Testis (tissue), 3 donors: ENCODE measurements around the gene CFAP410. TPM values are rescaled to one million over a fixed set of nuclear protein-coding genes. Genes with fewer than 3 reads are reported as not detected.

Experiments
- DNase-seq: peaks from one replicate; pipeline ENCODE4 v3.0.0-alpha.2; 2019
- H3K27ac ChIP-seq, 2 donors: fragments of 200-600 bp; sonication (generic); one replicate each; pipeline ENCODE4 v1.5.1; 2019
- H3K27me3 ChIP-seq: fragments of 200-600 bp; sonication (generic); one replicate; pipeline ENCODE4 v1.5.1; 2019
- H3K36me3 ChIP-seq: fragments of 200-600 bp; sonication (generic); one replicate; pipeline ENCODE4 v1.5.1; 2017; ENCODE audit warnings: low read depth; ENCODE audit errors: missing control alignments
- H3K4me1 ChIP-seq: fragments of 200-600 bp; sonication (generic); one replicate; pipeline ENCODE4 v1.5.1; 2019
- H3K4me3 ChIP-seq, 2 donors: fragments of 200-600 bp; sonication (generic); one replicate each; pipeline ENCODE4 v1.5.1; 2017 to 2019
- H3K9me3 ChIP-seq: fragments of 200-600 bp; sonication (generic); one replicate; pipeline ENCODE4 v1.5.1; 2017
- POLR2A ChIP-seq: fragments of 450-650 bp; IDR thresholded peaks from one replicate; pipeline ENCODE4 v1.6.1; 2017; ENCODE audit warnings: antibody characterized with exemption, mild to moderate bottlenecking, moderate library complexity
- WGBS, 2 donors: methylation state at CpG; one replicate each; pipeline ENCODE4 v1.1.5; 2018; 5-methylcytosine and 5-hydroxymethylcytosine counted together
- intact Hi-C: fragments of 100-400 bp; cut with DNase I; formaldehyde crosslinking; loops from one replicate; pipeline ENCODE4 v1.15.1; 2023; ENCODE audit warnings: low total_unique reads
- polyA plus RNA-seq: library from polyadenylated mRNA; stranded (reverse); fragments of 350-450 nt; fragmentation: Illumina TruSeq; extraction: RNeasy Lipid Tissue Mini Kit (QIAGEN cat#74804); gene quantifications from one replicate; pipeline ENCODE4 v1.2.3, GENCODE V29; 2014; ENCODE audit warnings: low read depth, low replicate concordance; ENCODE audit not compliant: insufficient read depth
- total RNA-seq, 2 donors: library from RNA; depleted of rRNA; stranded (reverse); fragments of >200 nt; gene quantifications; one replicate each; pipeline ENCODE4 v1.2.3, GENCODE V29; 2016
- TF ChIP-seq, protein P1 (sequence below), 3 experiments: fragments of 450-650 bp in 2 of 3; fragments of 200-600 bp in 1 of 3; sonication (generic) in 1 of 3; IDR thresholded peaks; one replicate each; pipeline ENCODE4 v1.5.1; 2016 to 2019; ENCODE audit warnings: antibody characterized with exemption in 3 of 3, mild to moderate bottlenecking in 2 of 3, moderate library complexity in 1 of 3

Gene CFAP410
- total and polyA plus RNA-seq, 3 donors from 2014 or later = 40.8 to 81.6 (median 71.7) TPM

DNA sequence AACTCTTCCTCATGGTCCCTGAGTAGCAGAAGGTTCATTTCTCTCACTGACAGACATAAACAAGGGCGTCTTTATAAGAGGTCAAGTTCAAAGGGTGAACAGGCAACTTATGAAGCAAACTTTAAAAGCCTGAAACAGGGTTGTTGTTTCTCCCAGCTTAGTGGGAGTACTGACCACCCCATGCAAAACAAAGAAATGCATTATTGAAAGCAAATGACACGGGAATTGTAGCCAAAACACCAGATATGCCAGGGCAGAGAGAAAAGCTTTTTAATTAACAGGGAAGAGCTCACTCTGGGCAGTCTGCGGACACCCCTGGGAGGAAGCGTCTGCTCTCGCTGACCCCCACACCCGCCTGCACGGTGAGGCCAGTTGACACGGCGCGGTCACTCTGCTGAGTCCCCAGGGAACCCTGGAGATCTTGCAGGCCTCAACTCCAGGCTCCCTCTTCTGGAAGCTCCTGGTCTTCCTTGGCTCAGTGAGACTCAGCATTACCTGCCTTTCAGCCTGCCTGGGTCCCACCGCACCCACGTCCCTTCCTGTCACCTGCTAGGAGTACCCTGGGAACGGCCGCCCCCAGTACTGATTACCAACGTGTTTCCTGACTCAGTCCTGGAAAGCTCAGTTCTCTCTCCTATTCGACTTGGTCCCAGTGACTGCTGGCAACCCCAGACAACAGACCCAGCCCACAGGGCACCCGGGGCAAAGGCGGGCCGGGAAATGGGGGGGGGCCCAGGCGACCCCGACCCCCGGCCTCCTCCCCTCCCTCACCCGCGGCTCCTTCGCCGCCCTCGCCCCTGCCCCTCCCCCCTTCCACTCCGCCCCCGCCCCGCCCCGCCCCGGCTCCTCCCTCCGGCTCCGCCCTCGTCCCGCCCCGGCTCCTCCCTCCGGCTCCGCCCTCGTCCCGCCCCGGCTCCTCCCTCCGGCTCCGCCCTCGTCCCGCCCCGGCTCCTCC is 972 bp downstream of the CFAP410 start:
- peak; percentile 72 for DNase-seq
- 3% methylated on average over 14 to 21 of the region's 47 CpGs for WGBS, 2 donors
- Histone ChIP-seq H3K9me3 (no peaks in the 10 kb centered on the region), H3K4me3 (peak overlapping the region; percentile 15 to 50), H3K36me3 (no peaks in the 10 kb centered on the region), H3K4me1 (peaks cover 29% of the 10 kb centered on the region), H3K27me3 (no peaks in the 10 kb centered on the region), H3K27ac (peak overlapping the region; percentile 78 to 82)
- intact Hi-C loops = no loop called here
- TF ChIP-seq, protein P1, sequence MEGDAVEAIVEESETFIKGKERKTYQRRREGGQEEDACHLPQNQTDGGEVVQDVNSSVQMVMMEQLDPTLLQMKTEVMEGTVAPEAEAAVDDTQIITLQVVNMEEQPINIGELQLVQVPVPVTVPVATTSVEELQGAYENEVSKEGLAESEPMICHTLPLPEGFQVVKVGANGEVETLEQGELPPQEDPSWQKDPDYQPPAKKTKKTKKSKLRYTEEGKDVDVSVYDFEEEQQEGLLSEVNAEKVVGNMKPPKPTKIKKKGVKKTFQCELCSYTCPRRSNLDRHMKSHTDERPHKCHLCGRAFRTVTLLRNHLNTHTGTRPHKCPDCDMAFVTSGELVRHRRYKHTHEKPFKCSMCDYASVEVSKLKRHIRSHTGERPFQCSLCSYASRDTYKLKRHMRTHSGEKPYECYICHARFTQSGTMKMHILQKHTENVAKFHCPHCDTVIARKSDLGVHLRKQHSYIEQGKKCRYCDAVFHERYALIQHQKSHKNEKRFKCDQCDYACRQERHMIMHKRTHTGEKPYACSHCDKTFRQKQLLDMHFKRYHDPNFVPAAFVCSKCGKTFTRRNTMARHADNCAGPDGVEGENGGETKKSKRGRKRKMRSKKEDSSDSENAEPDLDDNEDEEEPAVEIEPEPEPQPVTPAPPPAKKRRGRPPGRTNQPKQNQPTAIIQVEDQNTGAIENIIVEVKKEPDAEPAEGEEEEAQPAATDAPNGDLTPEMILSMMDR (IDR thresholded peaks at IDR 0.05) = peak in 1 of 3 experiments; percentile 12
- TF ChIP-seq POLR2A = no peak

DNA sequence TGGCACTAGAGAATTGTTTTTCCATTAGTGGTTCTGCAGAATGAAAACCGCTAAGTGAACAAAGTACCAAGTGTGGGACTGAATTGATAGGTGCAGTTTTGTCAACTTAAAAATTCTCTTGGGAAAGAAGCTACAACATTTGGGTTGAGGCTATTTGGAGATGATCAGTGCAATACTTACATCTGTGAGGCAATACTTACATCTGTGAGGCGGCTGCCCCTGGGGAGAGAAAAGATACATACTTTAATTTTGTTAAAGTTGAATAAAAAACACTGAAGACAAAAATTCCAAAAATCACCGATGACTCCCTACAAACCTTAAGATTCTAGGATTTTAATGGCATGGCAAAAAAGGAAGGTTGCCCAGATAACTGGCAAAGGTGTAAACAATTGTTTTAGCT is 1.7 kb downstream of the CFAP410 start:
- H3K27me3 ChIP-seq = no peaks in the 10 kb centered on the region
- H3K4me3 ChIP-seq = no peak overlapping the region
- H3K4me1 ChIP-seq = peaks cover 29% of the 10 kb centered on the region
- intact Hi-C loops = no loop called here
- H3K36me3 ChIP-seq = no peaks in the 10 kb centered on the region
- DNase-seq = no peak
- TF ChIP-seq, protein P1 (IDR thresholded peaks at IDR 0.05) = no peak
- no peak for TF ChIP-seq POLR2A
- no peaks in the 10 kb centered on the region for H3K9me3 ChIP-seq
- peak overlapping the region in 1 of 2 donors; percentile 78 for H3K27ac ChIP-seq
- 56 to 65% methylated on average over 3 of the region's 3 CpGs for WGBS, 2 donors

DNA sequence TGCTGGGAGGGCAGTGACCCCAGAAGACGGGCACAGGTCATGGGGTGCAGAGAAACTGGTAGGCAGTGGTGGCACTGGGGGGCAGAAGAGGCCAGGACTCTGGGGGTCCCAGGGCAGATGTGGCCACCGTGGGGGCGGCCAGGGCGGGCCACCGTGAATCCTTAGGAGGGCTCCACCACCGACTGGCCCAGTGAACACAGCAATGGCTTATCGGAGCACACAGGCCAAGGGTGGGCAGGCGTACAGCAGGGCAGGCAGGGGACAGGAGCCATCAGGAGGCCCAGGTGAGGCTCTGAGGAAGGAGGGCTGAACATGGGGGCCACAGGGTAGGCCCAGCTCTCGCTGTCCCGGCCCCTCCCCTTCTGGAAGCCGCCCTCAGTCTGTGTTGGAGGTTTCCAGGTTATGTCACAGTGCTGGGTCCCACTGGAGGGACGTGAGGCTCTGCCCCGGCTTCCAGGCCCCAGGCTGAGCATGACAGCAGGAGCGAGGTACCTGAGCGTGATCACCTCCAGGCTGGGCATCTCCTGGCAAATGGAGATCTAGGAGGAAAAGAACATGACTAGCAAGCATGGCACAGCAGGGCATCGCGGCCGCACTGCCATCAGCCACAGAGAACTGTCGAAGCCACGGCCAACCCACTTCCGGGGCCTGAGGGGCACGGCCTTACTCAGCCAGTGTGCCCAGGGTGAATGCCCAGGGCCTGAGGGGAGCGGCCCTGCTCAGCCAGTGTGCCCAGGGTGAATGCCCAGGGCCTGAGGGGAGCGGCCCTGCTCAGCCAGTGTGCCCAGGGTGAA is 3.7 kb downstream of the CFAP410 start:
- intact Hi-C loops = no loop called here
- 91 to 97% methylated on average over 16 to 24 of the region's 24 CpGs for WGBS, 2 donors
- DNase-seq = no peak
- H3K36me3 ChIP-seq = no peaks in the 10 kb centered on the region
- H3K27me3 ChIP-seq = no peaks in the 10 kb centered on the region
- H3K4me1 ChIP-seq = peaks cover 24% of the 10 kb centered on the region
- no peaks in the 10 kb centered on the region for H3K9me3 ChIP-seq
- no peak for TF ChIP-seq POLR2A
- TF ChIP-seq, protein P1 (IDR thresholded peaks at IDR 0.05) = no peak
- no peak overlapping the region for H3K27ac ChIP-seq
- no peak overlapping the region for H3K4me3 ChIP-seq

DNA sequence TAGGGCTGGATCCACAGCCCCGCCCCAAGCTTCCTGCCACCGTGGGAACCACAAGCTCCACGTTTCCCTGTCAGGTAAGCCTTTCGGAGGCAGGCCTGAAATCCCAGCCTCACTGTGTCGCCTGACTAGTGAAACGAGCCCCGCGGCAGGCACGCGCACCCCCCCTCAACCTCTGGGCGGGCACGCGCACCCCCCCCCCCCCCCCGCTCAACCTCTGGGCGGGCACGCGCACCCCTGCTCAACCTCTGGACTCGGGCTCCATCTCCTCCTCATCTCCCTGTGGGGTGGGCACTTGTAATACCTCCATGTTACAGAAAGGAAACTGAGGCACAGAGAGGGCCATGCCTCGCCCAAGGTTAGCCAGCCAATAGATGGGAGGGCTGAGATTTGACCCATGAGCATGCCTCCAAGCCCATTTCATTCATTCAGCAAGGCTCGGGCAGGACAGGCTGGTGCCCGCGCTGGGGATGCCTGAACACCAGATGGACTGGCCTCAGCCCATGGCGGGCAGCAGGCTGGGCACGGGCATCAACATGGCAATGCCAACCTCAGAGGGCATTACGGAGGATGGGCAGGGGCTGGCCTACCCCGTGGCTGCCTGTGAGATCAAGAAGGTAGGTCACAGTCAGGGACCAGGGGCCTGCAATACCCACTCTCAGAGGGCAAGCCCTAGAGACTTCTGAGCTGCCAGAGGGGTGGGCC is 4.7 kb downstream of the CFAP410 start:
- intact Hi-C loops = no loop called here
- DNase-seq = no peak
- no peaks in the 10 kb centered on the region for H3K27me3 ChIP-seq
- H3K36me3 ChIP-seq = no peaks in the 10 kb centered on the region
- TF ChIP-seq, protein P1 (IDR thresholded peaks at IDR 0.05) = no peak
- TF ChIP-seq POLR2A = no peak
- WGBS, 2 donors = 75 to 86% methylated on average over 16 to 25 of the region's 26 CpGs
- H3K4me1 ChIP-seq = peaks cover 16% of the 10 kb centered on the region
- no peak overlapping the region for H3K27ac ChIP-seq
- H3K4me3 ChIP-seq = no peak overlapping the region
- no peaks in the 10 kb centered on the region for H3K9me3 ChIP-seq
